ENCODE data around the gene TENT5D.
"Not testable (repeated sequence)": the region's sequence is repeated elsewhere in the genome, so short reads cannot be mapped to it uniquely, and the experiment has no call there.

- TF ChIP-seq CTCF, EP300 (IDR thresholded peaks at IDR 0.05): not testable (repeated sequence)
Measured at GRCh38 chrX:80385651-80386050, 34.6 kb upstream of the TENT5D start.
